Measurements from ENCODE around the gene PNPLA2. TPM values are rescaled to one million over a fixed set of nuclear protein-coding genes. Genes with fewer than 3 reads are reported as not detected.
A peak's percentile ranks its signal among the peaks of the same experiment; 100 is the strongest.

The PNPLA2 gene
- total RNA-seq, 2 experiments from 2014 or later, result 24.7 to 26.2 TPM

DNA sequence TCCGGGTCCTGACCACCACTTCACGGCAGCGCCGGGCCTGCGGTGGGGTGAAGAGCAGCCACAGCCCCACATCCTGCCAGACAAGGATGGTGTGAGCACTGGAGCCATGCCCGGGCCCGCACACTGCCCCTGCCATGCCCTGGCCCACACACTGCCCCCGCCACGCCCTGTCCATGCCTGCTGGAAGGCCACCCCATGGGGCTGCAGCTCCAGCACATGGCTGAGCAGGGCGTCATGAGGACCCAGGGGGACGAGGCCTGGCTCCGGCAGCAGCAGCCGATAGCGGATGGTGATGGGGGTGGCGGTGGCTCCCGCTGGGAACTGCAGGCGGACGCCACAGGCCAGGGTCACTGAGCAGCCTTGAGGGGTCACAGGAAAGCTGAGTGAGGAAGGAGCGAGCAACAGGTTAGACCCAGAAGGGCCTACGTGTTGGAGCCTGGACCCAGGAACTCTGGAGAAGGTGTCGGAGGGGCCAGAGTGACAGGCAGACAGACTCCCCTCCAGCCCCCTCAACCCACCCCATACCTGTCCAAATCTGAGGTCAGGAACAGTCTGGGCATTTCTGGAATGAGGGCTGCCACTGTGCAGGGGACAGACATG, 16.6 kb upstream of the PNPLA2 start:
- intact Hi-C loops (cut with DNase I, micrococcal nuclease), result no loop called here
- ChIA-PET POLR2A (no interaction called here), CTCF (no interaction called here)
- H3K4me3 Mint-ChIP-seq, result no peak overlapping the region
- no peak overlapping the region for H3K27ac Mint-ChIP-seq
- peaks cover 6% of the 10 kb centered on the region for H3K4me1 Mint-ChIP-seq
- no peaks in the 10 kb centered on the region for H3K27me3 Mint-ChIP-seq
- H3K36me3 Mint-ChIP-seq (ENCODE audit: low read depth), result peaks cover 6% of the 10 kb centered on the region
- DNase-seq (no peak), ATAC-seq (no peak)
- no peaks in the 10 kb centered on the region for H3K9me3 Mint-ChIP-seq (ENCODE audit: low read depth)

DNA sequence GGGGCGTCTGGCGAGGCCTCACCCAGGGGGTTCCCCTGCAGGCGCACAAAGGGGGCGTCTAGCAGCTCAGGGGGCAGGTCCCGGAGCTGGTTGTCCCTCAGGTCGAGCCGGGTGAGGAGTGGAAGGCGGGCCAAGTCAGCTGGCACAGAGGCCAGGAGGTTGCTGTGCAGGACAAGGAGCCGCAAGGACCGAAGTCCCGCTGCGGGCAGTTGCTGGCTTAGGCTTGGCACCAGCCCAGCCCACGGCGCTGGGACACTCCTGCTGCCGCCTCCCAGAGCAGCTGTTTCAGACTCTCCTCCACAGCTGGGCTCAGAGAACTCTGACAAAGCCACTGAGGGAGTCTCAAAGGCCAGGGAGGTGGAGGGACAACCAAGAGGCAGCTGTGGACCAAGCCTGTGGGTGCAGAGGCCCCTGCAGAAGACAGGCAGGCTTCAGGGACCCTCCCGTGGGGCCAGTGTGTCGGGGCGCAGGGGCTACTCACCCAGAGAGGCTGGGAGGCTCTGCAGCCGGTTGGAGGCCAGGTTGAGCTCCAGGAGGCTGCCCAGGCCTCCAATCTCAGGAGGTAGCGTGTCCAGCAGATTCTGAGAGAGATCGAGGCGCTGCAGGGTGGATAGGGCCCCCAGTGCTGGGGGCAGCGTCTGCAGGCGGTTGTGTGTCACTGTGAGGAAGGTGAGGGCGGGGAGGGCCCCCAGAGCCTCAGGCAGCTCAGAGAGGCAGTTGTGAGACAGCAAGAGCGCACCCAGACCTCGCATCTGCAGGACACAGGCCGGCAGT, 15.8 kb upstream of the PNPLA2 start:
- Mint-ChIP-seq H3K4me3 (peak overlapping the region; percentile 26), H3K9me3 (ENCODE audit: low read depth) (no peaks in the 10 kb centered on the region), H3K27ac (no peak overlapping the region), H3K27me3 (no peaks in the 10 kb centered on the region), H3K36me3 (ENCODE audit: low read depth) (peaks cover 7% of the 10 kb centered on the region), H3K4me1 (peaks cover 8% of the 10 kb centered on the region)
- no peak for ATAC-seq
- intact Hi-C loops (cut with DNase I, micrococcal nuclease), result no loop called here
- CTCF ChIA-PET, result interaction anchor here (1.1 kb wide), 1 partner anchor 247 kb away, joined by 3 read pairs; no protein-coding TSS in a partner anchor
- POLR2A ChIA-PET, result no interaction called here
- DNase-seq, result no peak

DNA sequence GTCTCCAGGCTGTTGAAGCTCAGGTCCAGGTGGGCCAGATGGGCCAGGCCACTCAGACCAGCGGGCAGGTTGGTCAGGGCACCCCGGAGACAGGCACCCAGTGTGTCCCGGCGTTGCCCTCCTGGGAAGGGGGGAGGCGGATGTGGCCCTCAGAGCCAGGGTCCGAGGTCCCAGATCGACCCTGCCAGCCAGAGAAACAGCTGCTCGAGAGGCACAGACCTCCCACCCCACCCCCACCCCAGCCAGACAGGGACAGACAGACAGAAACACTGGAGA, 15.3 kb upstream of the PNPLA2 start:
- no peak for ATAC-seq
- H3K4me1 Mint-ChIP-seq, result peaks cover 13% of the 10 kb centered on the region
- intact Hi-C loops (cut with DNase I, micrococcal nuclease), result no loop called here
- ChIA-PET POLR2A (no interaction called here), CTCF (interaction anchor here (1.1 kb wide), 1 partner anchor 248 kb away, joined by 3 read pairs; no protein-coding TSS in a partner anchor)
- H3K4me3 Mint-ChIP-seq, result peak overlapping the region; percentile 76
- no peaks in the 10 kb centered on the region for H3K9me3 Mint-ChIP-seq (ENCODE audit: low read depth)
- DNase-seq, result no peak
- H3K27ac Mint-ChIP-seq, result no peak overlapping the region
- H3K27me3 Mint-ChIP-seq, result no peaks in the 10 kb centered on the region
- H3K36me3 Mint-ChIP-seq (ENCODE audit: low read depth), result peaks cover 8% of the 10 kb centered on the region

DNA sequence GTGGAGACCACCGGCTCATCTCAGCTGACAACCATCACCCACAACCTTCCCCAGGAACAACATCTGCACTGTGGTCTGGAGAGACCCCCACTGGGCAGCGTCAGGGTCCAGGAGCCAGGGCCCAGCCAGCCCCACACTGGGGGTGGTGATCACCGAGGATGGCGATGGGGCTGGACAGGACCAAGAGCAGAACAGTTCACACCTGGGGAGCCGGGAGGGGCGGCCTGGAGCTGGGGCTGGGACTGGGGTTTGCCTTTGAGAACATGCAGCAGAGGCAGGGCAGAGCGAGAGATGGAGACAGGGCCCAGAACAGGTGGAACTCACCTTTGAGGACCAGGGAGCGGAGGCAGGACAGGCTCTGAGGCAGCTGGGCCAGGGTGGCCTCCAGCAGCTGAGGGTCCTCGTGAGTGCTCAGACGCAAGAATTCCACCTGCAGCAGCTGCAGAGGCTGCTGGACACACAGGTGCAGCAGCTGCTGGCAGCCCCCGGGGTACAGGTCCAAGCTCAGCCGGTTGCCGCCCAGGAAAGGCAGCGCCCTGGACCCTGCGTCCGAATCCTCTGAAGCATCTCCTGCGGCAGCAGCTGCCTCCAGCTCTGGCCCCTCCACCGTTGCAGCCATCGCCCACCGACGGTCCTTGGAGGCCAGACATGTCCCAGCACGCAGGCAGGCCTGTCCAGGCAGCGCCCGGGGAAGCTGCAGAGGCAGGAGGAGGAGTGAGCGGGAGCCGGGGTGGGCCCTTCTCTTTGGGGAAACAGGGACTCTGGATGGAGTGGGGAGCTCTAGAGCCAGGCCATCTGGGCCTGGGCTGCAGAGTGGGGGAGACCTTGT, 14.7 kb upstream of the PNPLA2 start:
- Mint-ChIP-seq H3K4me3 (peak overlapping the region; percentile 76), H3K4me1 (peaks cover 15% of the 10 kb centered on the region), H3K9me3 (ENCODE audit: low read depth) (no peaks in the 10 kb centered on the region), H3K27ac (peak overlapping the region; percentile 51), H3K27me3 (no peaks in the 10 kb centered on the region), H3K36me3 (ENCODE audit: low read depth) (peaks cover 8% of the 10 kb centered on the region)
- ATAC-seq (no peak), DNase-seq (no peak)
- ChIA-PET POLR2A (interaction anchor here (0.6 kb wide), 1 partner anchor 44 kb away, joined by 3 read pairs; no protein-coding TSS in a partner anchor), CTCF (interaction anchor here (1.1 kb wide), 1 partner anchor 249 kb away, joined by 3 read pairs; no protein-coding TSS in a partner anchor)
- intact Hi-C loops (cut with DNase I, micrococcal nuclease), result no loop called here

DNA sequence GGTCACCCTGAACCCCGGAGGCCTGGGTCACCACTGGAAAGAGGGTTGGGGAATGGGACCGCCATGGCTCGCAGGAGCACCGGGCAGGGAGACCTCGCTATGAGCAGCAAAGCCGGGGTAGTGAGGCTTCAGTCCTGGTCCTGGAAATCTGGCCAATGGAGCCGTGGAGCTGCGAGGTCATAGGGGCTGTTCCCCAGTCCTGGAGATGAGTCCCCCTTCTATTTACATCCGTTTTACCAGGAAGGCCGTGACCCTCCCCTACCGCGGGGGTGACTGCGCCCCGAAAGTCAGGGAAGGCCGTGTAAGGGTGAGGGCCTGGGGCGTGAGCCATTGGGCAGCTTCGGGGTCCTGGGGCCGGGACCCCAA, 14.1 kb upstream of the PNPLA2 start:
- intact Hi-C loops (cut with DNase I, micrococcal nuclease), result no loop called here
- ATAC-seq, result no peak
- ChIA-PET POLR2A (interaction anchor here (0.6 kb wide), 1 partner anchor 44 kb away, joined by 3 read pairs; no protein-coding TSS in a partner anchor), CTCF (no interaction called here)
- Mint-ChIP-seq H3K4me1 (peaks cover 15% of the 10 kb centered on the region), H3K27ac (peak overlapping the region; percentile 51), H3K27me3 (no peaks in the 10 kb centered on the region), H3K4me3 (peak overlapping the region; percentile 76), H3K9me3 (ENCODE audit: low read depth) (no peaks in the 10 kb centered on the region), H3K36me3 (ENCODE audit: low read depth) (peaks cover 8% of the 10 kb centered on the region)
- DNase-seq, result no peak

DNA sequence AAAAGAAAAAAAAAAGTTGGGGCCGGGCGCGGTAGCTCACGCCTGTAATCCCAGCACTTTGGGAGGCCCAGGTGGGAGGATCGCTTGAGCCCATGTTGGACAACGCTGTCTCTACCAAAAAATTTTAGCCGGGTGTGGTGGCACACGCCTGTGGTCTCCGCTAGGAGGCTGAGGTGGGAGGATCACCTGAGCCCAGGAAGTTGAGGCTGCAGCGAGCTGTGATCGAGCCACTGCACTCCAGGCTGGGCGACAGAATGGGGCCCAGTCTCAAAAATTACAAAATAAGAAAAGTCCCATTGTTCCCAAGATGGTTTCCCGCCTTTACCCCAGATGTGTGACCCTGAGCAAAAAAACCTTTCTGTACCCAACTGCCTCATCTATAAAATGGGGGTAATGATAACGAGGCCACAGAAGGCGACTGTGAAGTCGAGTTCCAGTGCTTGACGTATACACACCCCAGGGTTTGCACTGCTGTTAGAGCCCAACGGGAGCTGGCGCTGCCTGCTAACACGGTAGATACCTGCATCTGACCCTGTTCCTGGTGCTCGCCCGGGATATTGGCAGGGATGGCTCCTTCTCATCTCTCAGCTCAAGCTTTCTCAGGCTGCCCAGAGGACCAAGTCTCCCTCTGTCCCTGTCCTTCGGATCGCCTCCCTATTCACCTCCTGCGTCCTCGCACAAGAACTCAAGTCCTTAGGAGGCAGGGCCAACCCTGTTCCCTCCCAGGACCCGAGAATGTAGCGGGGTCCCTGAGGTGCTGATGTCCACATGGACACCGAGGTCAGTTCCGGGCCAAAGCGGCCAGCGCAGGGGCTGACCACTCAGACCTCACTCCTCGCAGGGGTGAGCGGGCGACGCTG, 10.1 kb upstream of the PNPLA2 start:
- ChIA-PET CTCF (interaction anchor here (0.8 to 1.2 kb wide), 3 partner anchors 10 to 31 kb away, joined by 3 read pairs; partner anchors contain the start of gene PNPLA2), POLR2A (interaction anchor here (0.7 to 2.0 kb wide), 3 partner anchors 11 to 33 kb away, joined by 3 to 24 read pairs (median 10); partner anchors contain the start of gene PNPLA2)
- peak; percentile 64 for DNase-seq
- H3K4me3 Mint-ChIP-seq, result peak overlapping the region; percentile 94
- H3K27me3 Mint-ChIP-seq, result no peaks in the 10 kb centered on the region
- H3K4me1 Mint-ChIP-seq, result peaks cover 34% of the 10 kb centered on the region
- no peaks in the 10 kb centered on the region for H3K9me3 Mint-ChIP-seq (ENCODE audit: low read depth)
- intact Hi-C loops (cut with DNase I, micrococcal nuclease), result loop anchor here (1.0 to 2.0 kb wide), 16 partner anchors 10 to 601 kb away; partner anchors contain the start of genes POLR2L (in 2 of the 2), TSPAN4 (in 2 of the 2), AP2A2 (in 1 of the 2) and BET1L (in 1 of the 2)
- peaks cover 32% of the 10 kb centered on the region for H3K36me3 Mint-ChIP-seq (ENCODE audit: low read depth)
- peak overlapping the region; percentile 97 for H3K27ac Mint-ChIP-seq
- peak; percentile 0 for ATAC-seq

DNA sequence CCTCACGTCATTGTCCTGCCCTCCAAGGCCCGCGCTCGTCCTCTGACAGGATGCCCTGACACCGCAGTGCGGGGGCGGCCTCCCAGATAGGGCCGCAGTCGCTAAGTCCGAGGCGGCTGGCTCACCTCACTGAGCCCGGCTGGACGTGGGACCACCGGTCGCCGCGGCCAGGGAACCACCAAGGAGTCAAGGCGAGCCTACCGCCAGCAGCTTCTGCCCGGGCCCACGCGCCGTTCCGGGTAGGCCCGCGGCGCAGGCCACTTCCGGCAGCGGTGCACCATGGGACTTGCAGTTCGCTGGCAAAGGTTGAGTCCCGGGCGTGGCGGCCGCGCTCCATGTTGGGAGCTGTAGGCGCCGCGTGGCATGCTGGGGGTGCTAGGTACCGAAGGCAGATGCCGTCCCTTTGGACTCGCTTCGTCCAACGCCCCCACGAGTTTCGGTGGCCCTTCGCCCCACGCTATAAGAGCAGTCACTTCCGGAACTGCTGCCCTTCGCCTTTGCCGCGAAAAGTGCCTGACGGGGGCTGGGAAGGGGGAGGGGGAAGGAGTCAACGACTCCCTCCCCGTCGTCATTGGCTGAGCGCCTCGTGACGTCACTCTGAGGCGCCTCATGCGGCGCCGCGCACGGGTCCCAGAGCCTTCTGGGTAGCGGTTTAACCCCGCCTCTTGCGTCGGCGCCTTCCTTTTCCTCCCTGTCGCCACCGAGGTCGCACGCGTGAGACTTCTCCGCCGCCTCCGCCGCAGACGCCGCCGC, 9.3 kb upstream of the PNPLA2 start, which contains the start of gene RPLP2:
TSS of gene RPLP2 (plus strand) at position 681 of the 753 bp plus-strand sequence. CDS start 268 bp downstream, outside the sequence.
- DNase-seq (peak; percentile 99), ATAC-seq (peak; percentile 86)
- Mint-ChIP-seq H3K9me3 (ENCODE audit: low read depth) (no peaks in the 10 kb centered on the region), H3K4me3 (peak within 1 kb of the TSS; percentile 94), H3K27me3 (no peaks in the 10 kb centered on the region), H3K4me1 (peaks cover 30% of the 10 kb centered on the region), H3K36me3 (ENCODE audit: low read depth) (peaks cover 35% of the 10 kb centered on the region), H3K27ac (peak within 1 kb of the TSS; percentile 97)
- intact Hi-C loops (cut with DNase I, micrococcal nuclease), result loop anchor here (1.0 to 2.0 kb wide), 16 partner anchors 10 to 602 kb away; partner anchors contain the start of genes POLR2L (in 2 of the 2), TSPAN4 (in 2 of the 2), AP2A2 (in 1 of the 2) and BET1L (in 1 of the 2)
- CTCF ChIA-PET, result interaction anchor here (0.8 to 1.2 kb wide), 3 partner anchors 10 to 32 kb away, joined by 3 read pairs; partner anchors contain the start of gene PNPLA2
- POLR2A ChIA-PET, result interaction anchor here (1.4 to 2.0 kb wide), 2 partner anchors 10 to 13 kb away, joined by 10 to 24 read pairs; partner anchors contain the start of gene PNPLA2

- H3K27me3 Mint-ChIP-seq, result no peaks in the 10 kb centered on the region
- CTCF ChIA-PET, result interaction anchor here (1.2 kb wide), 1 partner anchor 9 kb away, joined by 3 read pairs; the partner anchor contains the start of gene PNPLA2
- peaks cover 30% of the 10 kb centered on the region for H3K4me1 Mint-ChIP-seq
- no peaks in the 10 kb centered on the region for H3K9me3 Mint-ChIP-seq (ENCODE audit: low read depth)
- ATAC-seq (no peak), DNase-seq (no peak)
- peaks cover 35% of the 10 kb centered on the region for H3K36me3 Mint-ChIP-seq (ENCODE audit: low read depth)
- H3K4me3 Mint-ChIP-seq, result peak overlapping the region; percentile 94
- peak overlapping the region; percentile 97 for H3K27ac Mint-ChIP-seq
- POLR2A ChIA-PET, result interaction anchor here (1.4 to 2.0 kb wide), 2 partner anchors 9 to 13 kb away, joined by 10 to 24 read pairs; partner anchors contain the start of gene PNPLA2
- intact Hi-C loops (cut with DNase I, micrococcal nuclease), result no loop called here
Measured at GRCh38 chr11:810040-810567, 8.6 kb upstream of the PNPLA2 start.

GRCh38 chr11:811446-812245, 7.1 kb upstream of the PNPLA2 start:
- Mint-ChIP-seq H3K27me3 (no peaks in the 10 kb centered on the region), H3K36me3 (ENCODE audit: low read depth) (peaks cover 35% of the 10 kb centered on the region), H3K4me1 (peaks cover 30% of the 10 kb centered on the region), H3K4me3 (peak overlapping the region; percentile 94), H3K9me3 (ENCODE audit: low read depth) (no peaks in the 10 kb centered on the region), H3K27ac (peak overlapping the region; percentile 88)
- POLR2A ChIA-PET, result interaction anchor here (0.9 kb wide), 1 partner anchor 8 kb away, joined by 5 read pairs; no protein-coding TSS in a partner anchor
- CTCF ChIA-PET, result interaction anchor here (0.6 kb wide), 1 partner anchor 114 kb away, joined by 4 read pairs; the partner anchor contains the start of gene AP2A2
- DNase-seq (no peak), ATAC-seq (no peak)
- intact Hi-C loops (cut with DNase I, micrococcal nuclease), result no loop called here

Data from activated CD4-positive, alpha-beta T cell treated with anti-CD3 and anti-CD28 coated beads for 36 hours (primary cell).